ENCODE measurements around the gene STAT4. TPM values are rescaled to one million over a fixed set of nuclear protein-coding genes. Genes with fewer than 3 reads are reported as not detected.

Gene STAT4
- total RNA-seq, 1 experiment from 2014 or later: 0.06 TPM

GRCh38 chr2:191145769-191146471 lies 4.9 kb downstream of the STAT4 start:
- DNase-seq (ENCODE audit: low read depth): no peak

- DNase-seq (ENCODE audit: low read depth): no peak
Observed at GRCh38 chr2:191144217-191144616, 6.6 kb downstream of the STAT4 start.

GRCh38 chr2:191143791-191144190 lies 7.0 kb downstream of the STAT4 start:
- no peak for DNase-seq (ENCODE audit: low read depth)

GRCh38 chr2:191128911-191129304 lies 21.9 kb downstream of the STAT4 start:
- DNase-seq (ENCODE audit: low read depth): no peak

- DNase-seq (ENCODE audit: low read depth): no peak
Observed at GRCh38 chr2:191128172-191128910, 22.5 kb downstream of the STAT4 start.

- no peak for DNase-seq (ENCODE audit: low read depth)
Observed at GRCh38 chr2:191127235-191127634, 23.6 kb downstream of the STAT4 start.

- no peak for DNase-seq (ENCODE audit: low read depth)
Observed at GRCh38 chr2:191126386-191127085, 24.3 kb downstream of the STAT4 start.

- DNase-seq (ENCODE audit: low read depth): no peak
Observed at GRCh38 chr2:191125646-191126045, 25.1 kb downstream of the STAT4 start.

- no peak for DNase-seq (ENCODE audit: low read depth)
Observed at GRCh38 chr2:191122638-191123294, 28.0 kb downstream of the STAT4 start.

GRCh38 chr2:191117341-191117740 lies 33.5 kb downstream of the STAT4 start:
- DNase-seq (ENCODE audit: low read depth): no peak

GRCh38 chr2:191115804-191116203 lies 35.0 kb downstream of the STAT4 start:
- no peak for DNase-seq (ENCODE audit: low read depth)

GRCh38 chr2:191115391-191115790 lies 35.4 kb downstream of the STAT4 start:
- DNase-seq (ENCODE audit: low read depth): peak; percentile 48

- no peak for DNase-seq (ENCODE audit: low read depth)
Observed at GRCh38 chr2:191114403-191114886, 36.3 kb downstream of the STAT4 start.

- no peak for DNase-seq (ENCODE audit: low read depth)
Observed at GRCh38 chr2:191113761-191114160, 37.0 kb downstream of the STAT4 start.

GRCh38 chr2:191112448-191112901 lies 38.3 kb downstream of the STAT4 start:
- DNase-seq (ENCODE audit: low read depth): no peak

- peak; percentile 26 for DNase-seq (ENCODE audit: low read depth)
Observed at GRCh38 chr2:191109888-191110287, 40.9 kb downstream of the STAT4 start.

GRCh38 chr2:191108331-191108730 lies 42.5 kb downstream of the STAT4 start:
- DNase-seq (ENCODE audit: low read depth): no peak

GRCh38 chr2:191105082-191105481 lies 45.7 kb downstream of the STAT4 start:
- peak; percentile 22 for DNase-seq (ENCODE audit: low read depth)

GRCh38 chr2:191103774-191104173 lies 47.0 kb downstream of the STAT4 start:
- no peak for DNase-seq (ENCODE audit: low read depth)

- DNase-seq (ENCODE audit: low read depth): no peak
Observed at GRCh38 chr2:191100216-191100615, 50.6 kb downstream of the STAT4 start.

- no peak for DNase-seq (ENCODE audit: low read depth)
Observed at GRCh38 chr2:191087311-191087710, 63.5 kb downstream of the STAT4 start.

GRCh38 chr2:191086706-191087105 lies 64.1 kb downstream of the STAT4 start:
- no peak for DNase-seq (ENCODE audit: low read depth)
